ENCODE measurements around the gene OR52E2.
"Not testable (repeated sequence)": the region's sequence is repeated elsewhere in the genome, so short reads cannot be mapped to it uniquely, and the experiment has no call there.

The OR52E2 gene

DNA sequence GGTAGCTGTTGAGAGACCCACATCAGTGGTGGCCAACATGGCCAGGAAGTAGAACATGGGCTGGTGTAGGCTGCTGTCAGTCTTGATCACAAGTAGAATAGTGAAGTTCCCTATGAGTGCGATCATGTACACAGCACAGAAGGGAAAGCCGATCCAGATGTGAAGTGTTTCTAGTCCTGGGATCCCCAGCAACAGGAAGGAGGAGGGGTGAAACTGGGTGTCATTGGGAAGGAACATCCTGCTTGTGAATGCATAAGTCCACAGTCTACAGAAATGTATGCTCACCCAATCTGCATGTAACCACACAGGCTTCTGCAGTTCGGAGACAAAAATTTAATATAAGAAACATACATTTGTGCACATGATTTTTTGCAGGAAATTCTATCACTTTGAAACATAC, at the start of gene OR52E2:
OR52E2 (minus strand) TSS at position 237 of the 400 bp plus-strand sequence; CDS start at position 237, 0 bp downstream.
- no peak for DNase-seq

GRCh38 chr11:5107285-5107684, 47.9 kb upstream of the OR52E2 start:
- DNase-seq: no peak

- DNase-seq: no peak
Measured at GRCh38 chr11:5103066-5103465, 43.6 kb upstream of the OR52E2 start.

DNA sequence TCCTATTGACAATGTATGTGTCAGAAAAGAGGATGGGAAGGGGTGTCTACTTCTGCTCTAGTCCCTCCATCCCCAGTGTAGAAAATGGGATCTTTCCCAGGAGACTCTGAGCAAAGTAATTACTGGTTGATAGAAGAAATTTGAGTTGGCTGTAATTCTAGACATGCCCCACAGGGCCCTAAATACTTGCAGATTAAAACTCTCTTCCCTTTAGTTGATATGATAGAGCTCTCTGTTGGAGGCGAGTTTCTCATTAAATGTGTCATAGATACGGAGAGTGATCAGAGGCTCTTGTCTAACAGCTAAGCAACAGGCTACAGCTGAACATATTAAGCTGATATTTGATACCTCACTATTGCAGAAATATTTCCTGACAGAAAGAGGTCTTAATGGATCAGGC, 42.8 kb upstream of the OR52E2 start:
- DNase-seq: no peak

DNA sequence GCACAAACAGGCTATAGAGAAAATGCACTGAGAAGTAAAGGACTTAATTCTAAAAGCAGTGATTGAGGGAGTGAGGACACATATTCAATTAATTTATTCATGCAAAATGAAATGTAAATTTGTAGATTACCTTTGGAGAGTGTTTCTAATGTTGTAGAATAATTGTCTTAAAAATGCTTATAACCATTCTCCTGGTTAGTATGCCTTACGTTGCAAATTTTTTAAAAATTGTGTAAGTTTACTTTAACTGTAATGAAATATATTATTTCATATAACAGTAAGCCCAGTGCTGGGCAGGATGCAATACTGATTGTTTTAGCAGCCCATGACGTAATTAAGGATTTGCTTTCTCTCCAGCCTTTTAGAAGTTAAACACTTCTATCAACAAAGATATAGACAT, 36.6 kb upstream of the OR52E2 start:
- no peak for DNase-seq

DNA sequence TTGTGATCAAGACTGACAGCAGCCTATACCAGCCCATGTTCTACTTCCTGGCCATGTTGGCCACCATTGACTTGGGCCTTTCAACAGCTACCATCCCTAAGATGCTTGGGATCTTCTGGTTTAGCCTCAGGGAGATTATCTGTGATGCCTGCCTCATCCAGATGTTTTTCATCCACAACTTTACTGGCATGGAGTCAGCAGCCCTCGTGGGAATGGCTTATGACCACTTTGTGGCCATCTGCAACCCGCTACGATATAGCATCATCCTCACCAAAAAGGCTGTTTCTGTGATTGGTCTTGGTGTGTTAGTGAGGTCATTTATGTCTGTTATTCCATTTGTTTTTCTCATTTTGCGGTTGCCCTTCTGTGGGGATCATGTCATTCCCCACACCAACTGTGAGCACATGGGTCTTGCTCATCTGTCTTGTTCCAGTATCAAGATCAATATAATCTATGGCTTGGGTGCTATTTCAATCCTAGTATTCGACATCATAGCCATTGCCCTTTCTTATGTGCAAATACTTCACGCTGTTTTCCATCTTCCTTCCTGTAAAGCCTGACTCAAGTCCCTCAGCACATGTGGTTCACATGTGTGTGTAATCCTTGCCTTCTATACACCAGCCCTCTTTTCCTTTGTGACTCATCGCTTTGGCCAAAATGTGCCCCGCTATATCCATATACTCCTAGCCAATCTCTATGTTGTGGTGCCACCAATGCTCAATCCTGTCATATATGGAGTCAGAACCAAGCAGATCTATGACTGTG, 33.6 kb upstream of the OR52E2 start:
- no peak for DNase-seq

DNA sequence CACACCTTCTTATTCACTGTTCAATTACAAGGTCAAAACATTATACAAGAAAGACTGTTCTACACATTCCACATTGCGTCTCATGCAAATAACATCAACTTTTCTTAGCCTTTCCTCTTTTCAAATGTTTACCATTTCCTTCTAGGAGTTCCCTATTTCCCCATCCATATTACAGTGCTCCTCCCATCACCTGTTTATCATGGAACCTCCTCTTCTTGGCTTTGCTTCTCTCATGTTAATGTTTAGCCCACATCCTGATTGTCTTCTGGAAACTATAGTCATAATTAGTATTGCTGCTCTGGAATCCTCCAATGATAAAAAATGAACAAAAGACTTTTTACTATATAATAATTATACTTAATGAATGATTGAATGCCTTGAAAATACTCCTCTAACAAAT, 31.2 kb upstream of the OR52E2 start:
- no peak for DNase-seq

DNA sequence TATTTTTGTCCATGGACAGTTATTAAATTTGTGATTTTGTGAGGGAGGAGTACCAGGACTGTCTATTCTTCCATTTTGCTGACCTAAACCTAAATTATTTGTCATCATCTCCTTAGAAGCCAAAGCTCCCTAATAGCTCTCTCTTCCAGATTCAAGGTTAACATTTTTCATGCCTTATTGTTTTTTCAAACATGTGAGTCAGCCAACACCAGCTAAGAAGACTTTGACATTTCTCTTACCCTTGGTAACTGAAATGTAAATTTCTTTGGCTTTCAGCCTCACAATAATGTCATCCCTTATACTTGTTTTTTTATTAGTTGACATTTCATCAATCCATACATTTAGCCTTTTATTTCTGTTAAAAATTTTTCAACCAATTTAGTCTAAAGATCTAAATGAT, 29.1 kb upstream of the OR52E2 start:
- no peak for DNase-seq

- no peak for DNase-seq
Measured at GRCh38 chr11:5083602-5084001, 24.2 kb upstream of the OR52E2 start.

- no peak for DNase-seq
Measured at GRCh38 chr11:5081405-5081804, 22.0 kb upstream of the OR52E2 start.

DNA sequence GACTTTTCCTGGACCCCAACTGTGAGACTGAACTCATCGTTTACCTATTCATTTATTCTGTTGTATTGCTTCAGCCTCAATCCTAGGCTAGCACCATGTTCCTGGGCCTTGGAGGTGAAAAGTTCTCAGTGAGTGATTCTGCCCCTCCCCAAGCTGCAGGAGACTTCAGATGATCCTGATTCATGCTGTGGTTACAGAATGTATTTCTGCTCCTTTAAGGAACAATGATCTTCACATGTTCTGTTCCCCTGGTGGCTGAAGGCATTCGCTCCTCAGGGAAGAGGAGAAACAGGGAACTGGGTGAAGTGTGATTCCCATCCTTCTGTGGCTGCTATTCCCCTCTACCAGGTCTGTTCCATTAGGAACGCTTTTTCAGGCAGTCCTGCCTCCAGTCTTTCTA, 12.4 kb upstream of the OR52E2 start:
- no peak for DNase-seq

DNA sequence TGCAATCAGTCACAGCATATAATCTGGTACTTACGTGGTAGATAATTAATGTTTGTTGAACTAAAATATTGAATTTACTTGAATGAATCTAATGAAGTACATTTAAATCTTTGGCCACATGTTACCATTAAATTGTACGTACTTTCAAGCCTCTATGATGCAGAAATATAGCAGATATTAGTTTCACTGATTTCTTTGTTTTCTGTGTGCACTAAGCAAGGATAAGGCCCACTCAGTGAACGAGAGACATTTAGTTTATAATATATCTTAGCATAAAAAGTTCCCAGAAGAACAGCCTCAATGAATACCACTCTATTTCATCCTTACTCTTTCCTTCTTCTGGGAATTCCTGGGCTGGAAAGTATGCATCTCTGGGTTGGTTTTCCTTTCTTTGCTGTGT, 9.8 kb upstream of the OR52E2 start, which contains the start of gene OR52E1:
OR52E1 (plus strand) TSS at position 301 of the 400 bp plus-strand sequence.
- DNase-seq: no peak

GRCh38 chr11:5065027-5065426, 5.6 kb upstream of the OR52E2 start:
- DNase-seq: no peak

- not testable (repeated sequence) for DNase-seq
Measured at GRCh38 chr11:5058679-5059078, 748 bp downstream of the OR52E2 start.

- no peak for DNase-seq
Measured at GRCh38 chr11:5046754-5047330, 12.6 kb downstream of the OR52E2 start.

GRCh38 chr11:5046226-5046625, 13.2 kb downstream of the OR52E2 start, which contains the start of gene OR52J3:
Gene OR52J3 (plus strand): TSS chr11:5046526. CDS start chr11:5046526, 0 bp downstream.
- DNase-seq: no peak

DNA sequence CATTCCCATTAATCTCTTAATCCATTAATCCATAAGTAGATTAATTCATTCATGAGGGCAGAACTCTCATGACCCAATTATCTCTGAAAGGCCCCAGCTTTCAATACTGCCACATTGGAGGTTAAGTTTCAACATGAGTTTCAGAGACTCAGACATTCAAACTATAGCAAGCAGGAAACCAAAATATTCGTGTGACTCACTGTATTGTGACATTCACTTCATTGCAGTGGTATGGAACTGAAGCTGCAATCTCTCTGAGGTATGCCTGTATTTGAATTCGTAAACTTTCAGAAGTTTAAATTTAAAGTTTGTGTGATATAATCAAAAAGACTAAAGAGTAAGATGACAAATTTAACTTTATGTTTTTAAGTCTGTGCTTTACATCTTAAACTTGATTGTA, 16.0 kb downstream of the OR52E2 start:
- DNase-seq: no peak

- no peak for DNase-seq
Measured at GRCh38 chr11:5042091-5042490, 17.3 kb downstream of the OR52E2 start.

DNA sequence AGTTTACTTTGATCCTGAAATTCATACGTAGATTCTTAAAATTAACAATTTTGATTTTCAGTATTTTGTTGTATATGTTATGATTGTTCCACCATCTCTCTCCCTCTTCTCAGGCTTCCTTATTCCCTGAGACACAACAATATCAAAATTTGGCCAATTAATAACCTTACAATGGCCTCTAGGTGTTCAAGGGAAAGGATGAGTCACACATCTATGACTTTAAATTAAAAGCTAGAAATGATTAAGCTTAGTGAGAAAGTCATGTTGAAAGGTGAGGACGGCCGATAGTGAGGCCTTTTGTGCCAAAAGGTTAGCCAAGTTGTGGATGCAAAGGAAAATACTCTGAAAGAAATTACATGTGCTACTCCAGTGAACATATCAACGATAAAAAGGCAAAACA, 18.6 kb downstream of the OR52E2 start:
- DNase-seq: no peak

- no peak for DNase-seq
Measured at GRCh38 chr11:5038341-5038740, 21.1 kb downstream of the OR52E2 start.

GRCh38 chr11:5037926-5038325, 21.5 kb downstream of the OR52E2 start:
- DNase-seq: no peak

DNA sequence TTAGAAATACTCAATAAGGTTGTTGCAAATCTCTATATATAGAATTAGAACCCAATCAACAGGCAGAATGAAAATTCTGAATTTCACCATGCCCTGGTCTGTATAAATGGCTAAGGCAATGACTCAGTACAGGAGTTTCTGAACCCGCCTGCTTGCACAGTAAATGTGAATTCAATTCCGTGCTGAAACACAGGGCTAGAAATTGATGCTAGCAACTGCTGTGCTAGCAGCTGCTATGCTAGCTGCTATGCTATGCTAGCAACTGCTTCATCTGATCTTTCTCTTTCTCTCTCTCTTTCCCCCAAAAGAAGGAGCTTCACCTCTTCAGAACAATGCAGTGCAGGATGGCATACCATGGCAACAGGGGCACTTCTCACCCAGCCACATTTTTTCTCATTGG, 22.8 kb downstream of the OR52E2 start:
- no peak for DNase-seq

GRCh38 chr11:5021996-5022395, 37.4 kb downstream of the OR52E2 start:
- DNase-seq: no peak

DNA sequence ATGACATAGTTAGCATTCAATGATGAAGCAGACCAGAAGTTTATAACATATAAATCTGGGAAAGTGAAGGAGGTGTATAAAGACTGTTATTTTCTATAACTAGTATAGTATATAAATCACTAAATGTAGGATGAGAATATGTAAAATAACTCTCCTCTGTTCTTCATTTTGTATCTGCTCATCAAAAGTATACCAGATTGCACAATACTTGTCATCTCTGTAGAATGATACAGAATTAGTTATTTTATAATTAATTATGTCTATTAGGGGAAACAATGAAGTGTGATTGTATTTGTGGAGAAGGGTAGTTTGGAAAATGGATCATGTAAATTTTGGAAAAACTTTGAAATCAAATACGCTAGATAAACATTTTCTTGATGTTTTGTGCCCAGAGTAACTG, 46.4 kb downstream of the OR52E2 start:
- DNase-seq: no peak

DNA sequence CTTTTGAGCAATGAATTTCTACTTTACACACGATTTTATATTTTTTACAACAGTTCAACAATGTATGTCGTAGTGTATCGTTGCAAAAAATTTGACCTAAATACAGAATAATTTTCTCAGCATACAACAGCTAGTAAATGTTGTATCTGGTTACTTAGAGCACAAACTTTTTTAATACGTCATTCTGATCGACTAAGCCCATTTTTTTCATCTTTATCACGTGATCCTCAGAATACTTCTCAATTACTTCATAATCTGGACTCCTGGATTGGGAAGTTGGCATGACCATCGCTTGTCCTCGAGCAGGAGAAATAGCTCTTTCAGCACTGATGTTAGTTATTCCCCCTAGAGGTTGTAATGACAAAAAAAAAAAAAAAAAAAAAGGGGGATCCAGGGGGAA, 48.2 kb downstream of the OR52E2 start:
- DNase-seq: no peak
